ENCODE measurements around the gene PEX16. TPM values are rescaled to one million over a fixed set of nuclear protein-coding genes. Genes with fewer than 3 reads are reported as not detected.

The PEX16 gene
- total RNA-seq, 1 experiment from 2014 or later: 33.2 TPM

GRCh38 chr11:45860348-45860747 lies 57.3 kb downstream of the PEX16 start:
- Histone ChIP-seq H3K4me3 (replicated peaks in 1 of 2; ENCODE audit: low read depth in 1 of 2, low read length in 2 of 2) (no peak overlapping the region), H3K27ac (ENCODE audit: low read depth, low read length) (no peak overlapping the region), H4K20me1 (ENCODE audit: insufficient read depth) (no peaks in the 10 kb centered on the region), H3K27me3 (ENCODE audit: insufficient read depth, low read length) (no peaks in the 10 kb centered on the region), H3K9ac (ENCODE audit: low read length) (no peak overlapping the region), H3K4me2 (ENCODE audit: low read length) (no peak overlapping the region), H2AFZ (ENCODE audit: low read depth, low read length, poor library complexity, severe bottlenecking) (no peak overlapping the region), H3K9me2 (ENCODE audit: insufficient read depth) (no peaks in the 10 kb centered on the region), H3K9me3 (ENCODE audit: control insufficient read depth in 1 of 2, insufficient read depth in 1 of 2, low read depth in 1 of 2, low read length in 2 of 2) (no peaks in the 10 kb centered on the region), H3K79me2 (ENCODE audit: insufficient read depth, low read length) (no peaks in the 10 kb centered on the region), H3K36me3 (ENCODE audit: control insufficient read depth in 1 of 2, insufficient read depth in 2 of 2, low read length in 2 of 2) (peaks cover 20 to 26% of the 10 kb centered on the region in 2 experiments), H3K4me1 (ENCODE audit: control insufficient read depth in 1 of 2, insufficient read depth in 2 of 2, low read length in 2 of 2) (peaks cover 0 to 5% of the 10 kb centered on the region in 2 experiments; a peak in 1 of 4 replicates)
- ChIA-PET CTCF (no interaction called here), POLR2A (no interaction called here), RAD21 (ENCODE audit: low non-redundant PET in 1 of 2, low total read pairs in 2 of 2, uncharacterized antibody in 2 of 2, unreplicated experiment in 2 of 2) (no interaction called here)
- no peak for DNase-seq (ENCODE audit: low read depth, low spot score)
- no TSS peak for BruUV-seq (replicated peaks)
- ATAC-seq: no peak
- no peak for TF ChIP-seq POLR2A (IDR thresholded peaks at IDR 0.05; ENCODE audit: borderline replicate concordance, extremely low read depth, insufficient read depth, insufficient read length)
- no peak for TF ChIP-seq TCF7L2 (IDR thresholded peaks at IDR 0.05; ENCODE audit: borderline replicate concordance, extremely low read depth, insufficient read depth, insufficient read length)
- TF ChIP-seq SRF (IDR thresholded peaks at IDR 0.05; ENCODE audit: low read depth): no peak
- no peak for TF ChIP-seq ZFX (IDR thresholded peaks at IDR 0.05)
- TF ChIP-seq SP1 (IDR thresholded peaks at IDR 0.05; ENCODE audit: low read depth): no peak
- intact Hi-C loops (cut with micrococcal nuclease): no loop called here

Other genes with a start within 250 kb of the PEX16 start
- 18.2 TPM for gene SLC35C1, start 112.7 kb downstream of the PEX16 start, total RNA-seq (2021; ENCODE audit: unreplicated experiment)
- 18.0 TPM for gene CRY2, start 70.4 kb downstream of the PEX16 start, total RNA-seq (2021; ENCODE audit: unreplicated experiment)
- gene MAPK8IP1, start 32.2 kb downstream of the PEX16 start, total RNA-seq (2021; ENCODE audit: unreplicated experiment): 10.1 TPM
- gene FREY1, start 10.6 kb downstream of the PEX16 start, total RNA-seq (2021; ENCODE audit: unreplicated experiment): 0.96 TPM
- gene LARGE2, start 4.8 kb upstream of the PEX16 start, total RNA-seq (2021; ENCODE audit: unreplicated experiment): 67.6 TPM
- gene PHF21A, start 203.6 kb upstream of the PEX16 start, total RNA-seq (2021; ENCODE audit: unreplicated experiment): 27.0 TPM